Measurements from ENCODE around the gene F12.

F12 gene

GRCh38 chr5:177446200-177447065 lies 37.1 kb upstream of the F12 start, which contains the start of gene PRR7:
Gene PRR7, plus strand, starts transcription at chr5:177446814. Its CDS starts 8,254 bp downstream, at chr5:177455068.
- DNase-seq = peak; percentile 77

DNA sequence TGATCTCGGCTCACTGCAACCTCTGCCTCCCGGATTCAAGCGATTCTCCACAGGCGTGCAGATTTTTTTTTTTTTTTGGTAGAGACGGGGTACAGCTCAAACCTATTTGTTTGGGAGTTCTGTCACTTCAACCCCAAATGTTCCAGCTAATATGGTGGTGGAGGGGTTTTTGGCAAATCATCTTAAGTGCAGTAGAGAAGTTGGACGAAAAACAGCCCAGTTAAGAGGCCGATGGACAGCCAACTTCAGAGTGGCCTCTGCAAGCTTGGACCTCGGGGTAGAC lies 36.5 kb upstream of the F12 start:
- DNase-seq = no peak

- no peak for DNase-seq
Measured at GRCh38 chr5:177445052-177445916, 35.9 kb upstream of the F12 start.

- peak; percentile 25 for DNase-seq
Measured at GRCh38 chr5:177444106-177445051, 35.0 kb upstream of the F12 start.

- DNase-seq = no peak
Measured at GRCh38 chr5:177443144-177443983, 34.0 kb upstream of the F12 start.

- no peak for DNase-seq
Measured at GRCh38 chr5:177442066-177442826, 32.9 kb upstream of the F12 start.

DNA sequence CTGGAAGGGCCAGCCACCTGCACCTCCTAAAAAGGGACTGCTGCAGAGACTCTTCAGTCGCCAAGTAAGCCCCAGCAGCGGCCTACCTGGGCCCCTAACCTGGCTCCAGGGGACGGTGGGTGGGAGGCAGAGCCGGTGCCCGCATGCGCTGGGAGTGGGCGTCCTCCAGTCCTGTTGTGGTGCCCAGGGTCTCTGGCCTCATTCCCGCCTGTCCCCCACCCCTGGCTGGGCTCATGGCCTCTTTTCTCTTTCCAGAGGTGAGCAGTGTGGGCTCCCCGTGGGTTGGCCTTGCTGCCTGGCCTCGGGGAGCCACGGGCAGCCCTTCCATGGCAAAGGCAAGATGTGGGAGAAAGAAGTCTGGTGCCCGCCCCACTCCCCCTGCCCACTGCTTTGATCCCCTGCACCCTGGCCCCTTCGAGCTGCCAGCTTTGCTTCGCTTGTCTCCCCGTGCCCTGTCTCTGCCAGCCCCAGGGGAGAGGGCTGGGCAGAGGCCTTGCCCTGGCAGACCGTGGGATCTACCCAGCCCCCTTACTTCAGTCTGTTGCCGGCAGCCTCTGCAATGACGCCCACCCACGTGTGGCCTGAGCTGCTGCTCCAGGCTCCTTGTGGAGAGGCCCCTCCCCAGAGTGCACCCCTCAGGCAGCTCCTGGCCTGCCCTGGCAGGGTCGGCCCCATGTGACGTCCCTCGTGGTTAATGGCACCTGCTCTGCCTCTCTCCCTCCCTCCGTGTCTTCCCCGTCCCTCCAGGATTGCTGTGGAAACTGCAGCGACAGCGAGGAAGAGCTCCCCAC lies 31.8 kb upstream of the F12 start:
- no peak for DNase-seq

DNA sequence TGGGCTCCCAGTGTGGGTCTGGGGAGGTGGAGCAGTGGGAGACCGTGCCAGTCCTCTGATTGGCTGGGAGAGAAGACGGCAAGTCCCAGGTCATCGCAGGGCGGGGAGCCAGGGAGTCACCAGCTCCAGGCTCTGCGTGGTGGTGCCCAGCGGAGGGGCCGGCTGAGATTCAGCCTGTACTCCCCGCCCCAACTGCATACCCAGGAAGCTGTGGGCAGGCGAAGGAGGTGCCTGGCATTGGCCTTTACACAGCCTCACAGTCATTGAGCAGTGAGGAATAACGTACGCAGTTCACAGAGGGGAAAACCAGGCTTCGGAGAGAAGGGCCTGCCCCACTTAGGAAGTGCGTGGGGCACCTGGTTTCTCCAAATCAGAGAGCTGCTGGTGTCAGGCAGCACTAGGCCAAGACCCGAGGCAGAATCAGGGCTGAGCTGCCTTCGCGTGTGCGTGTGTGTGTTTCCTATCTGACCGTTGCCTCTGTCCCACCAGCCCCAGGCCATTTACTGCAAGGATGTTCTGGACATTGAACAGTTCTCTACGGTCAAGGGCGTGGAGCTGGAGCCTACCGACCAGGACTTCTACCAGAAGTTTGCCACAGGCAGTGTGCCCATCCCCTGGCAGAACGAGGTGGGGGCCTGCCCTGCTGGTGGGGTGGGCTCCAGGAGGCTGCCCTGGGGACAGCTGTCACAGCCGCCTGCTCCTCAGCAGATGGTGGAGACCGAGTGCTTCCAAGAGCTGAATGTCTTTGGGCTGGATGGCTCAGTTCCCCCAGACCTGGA lies 31.0 kb upstream of the F12 start:
- DNase-seq = peak; percentile 42

DNA sequence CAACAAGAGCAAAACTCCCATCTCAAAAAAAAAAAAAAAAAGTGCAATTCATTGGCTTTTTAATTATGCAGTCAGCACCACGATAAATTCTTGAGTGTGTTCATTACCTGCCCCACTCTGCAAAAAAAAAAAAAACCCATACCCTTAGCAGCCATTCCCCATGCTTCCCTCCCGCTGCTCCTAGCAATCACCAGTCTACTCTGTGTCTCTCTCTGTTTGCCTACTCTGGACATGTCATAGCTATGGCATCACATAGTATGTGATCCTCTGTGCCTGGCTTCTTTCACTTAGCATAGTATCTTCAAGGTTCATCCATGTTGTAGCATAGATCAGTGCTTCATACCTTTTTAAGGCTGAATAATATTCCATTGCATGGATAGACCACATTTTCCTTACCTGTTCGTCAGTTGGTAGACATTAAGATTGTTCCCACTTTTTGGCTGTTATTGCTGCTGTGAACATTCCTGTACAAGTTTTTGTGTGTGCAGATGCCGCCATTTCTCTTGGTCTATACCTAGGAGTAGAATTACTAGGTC lies 30.2 kb upstream of the F12 start:
- DNase-seq = no peak

DNA sequence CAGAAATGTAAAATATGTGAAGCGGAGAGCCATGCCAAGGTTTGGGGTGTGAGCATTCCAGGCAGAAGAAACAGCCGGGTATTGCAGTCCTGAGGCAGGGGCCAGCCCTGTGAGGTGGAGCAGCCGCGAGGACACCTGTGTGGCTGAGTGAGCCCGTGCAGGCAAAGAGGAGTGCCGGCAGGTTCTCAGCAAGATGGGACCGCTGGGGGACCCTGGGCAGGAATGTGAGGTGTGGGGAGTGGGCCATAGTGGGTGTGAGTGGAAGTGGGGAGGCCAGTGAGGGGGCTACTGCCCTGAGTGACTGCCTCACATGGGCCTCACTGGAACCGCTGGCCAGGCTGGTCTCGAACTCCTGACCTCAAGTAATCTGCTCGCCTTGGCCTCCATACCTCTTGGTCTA lies 29.1 kb upstream of the F12 start:
- no peak for DNase-seq

GRCh38 chr5:177437623-177438022 lies 28.3 kb upstream of the F12 start:
- DNase-seq = no peak

GRCh38 chr5:177435847-177436536 lies 26.6 kb upstream of the F12 start:
- DNase-seq = no peak

GRCh38 chr5:177434942-177435738 lies 25.8 kb upstream of the F12 start:
- no peak for DNase-seq

DNA sequence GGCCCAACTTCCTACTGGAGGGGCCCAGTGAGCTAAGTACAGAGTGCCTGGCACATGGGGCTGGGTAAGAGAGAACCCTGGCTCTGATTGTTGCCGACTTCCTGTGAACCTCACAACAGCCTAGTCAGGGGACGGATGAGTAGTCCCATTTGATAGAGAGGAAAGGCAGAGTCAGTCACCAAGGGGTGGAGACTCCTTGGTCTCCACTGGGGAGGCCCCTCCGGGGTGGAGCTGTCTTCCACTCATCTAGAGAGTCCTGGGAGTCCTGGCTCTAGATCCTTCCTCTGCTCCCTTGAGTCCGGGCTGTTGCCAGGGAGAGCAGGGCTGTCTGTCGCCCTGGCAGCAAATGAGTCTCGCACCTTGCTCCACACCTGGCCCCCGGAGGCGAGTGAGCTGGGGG lies 25.1 kb upstream of the F12 start:
- DNase-seq = no peak

GRCh38 chr5:177433658-177434217 lies 24.4 kb upstream of the F12 start:
- no peak for DNase-seq

GRCh38 chr5:177432839-177433657 lies 23.7 kb upstream of the F12 start:
- no peak for DNase-seq
